A673 (cell line): ENCODE results near the gene IL17A. TPM values are rescaled to one million over a fixed set of nuclear protein-coding genes. Genes with fewer than 3 reads are reported as not detected.
"Not testable (repeated sequence)": the region's sequence is repeated elsewhere in the genome, so short reads cannot be mapped to it uniquely, and the experiment has no call there.

Source experiments
- BruUV-seq: library from RNA; stranded (reverse); fragments of 400-500 nt; replicated peaks from 2 replicates; lab custom pipeline; 2021; lab: Mats Ljungman, UMichigan
- CTCF ChIA-PET: fragments of 300-600 bp; sonication (Branson Sonifier 250); formaldehyde crosslinking; loops from one replicate; lab custom pipeline; 2022; ENCODE audit warnings: antibody characterized with exemption; lab: Charles Lee
- POLR2A ChIA-PET: fragments of 300-600 bp; sonication (Branson Sonifier 250); formaldehyde crosslinking; loops from one replicate; lab custom pipeline; 2022; ENCODE audit warnings: antibody characterized with exemption; ENCODE audit not compliant: low non-redundant PET; lab: Charles Lee
- DNase-seq: peaks from one replicate; pipeline ENCODE4 v3.0.0-alpha.2; 2015; ENCODE audit warnings: low spot score
- H3K27ac ChIP-seq: fragments of 200-600 bp; sonication (generic); 2 replicates; pipeline ENCODE4 v1.5.1; 2016; ENCODE audit warnings: mixed run types, low read depth, mild to moderate bottlenecking, mixed read lengths, antibody characterized with exemption, low read length; ENCODE audit not compliant: poor library complexity, severe bottlenecking
- H3K27me3 ChIP-seq: fragments of 200-600 bp; sonication (generic); replicated peaks from 2 replicates; pipeline ENCODE4 v1.6.1; 2017; ENCODE audit warnings: mixed run types, low read depth, mild to moderate bottlenecking, mixed read lengths, antibody characterized with exemption, low read length; ENCODE audit not compliant: insufficient read depth, poor library complexity
- H3K36me3 ChIP-seq: fragments of 200-600 bp; sonication (generic); 2 replicates; pipeline ENCODE4 v1.6.1; 2016; ENCODE audit warnings: mixed run types, mild to moderate bottlenecking, mixed read lengths, antibody characterized with exemption, low read length; ENCODE audit not compliant: insufficient read depth, poor library complexity, severe bottlenecking
- H3K4me1 ChIP-seq: fragments of 200-600 bp; sonication (generic); 2 replicates; pipeline ENCODE4 v1.6.1; 2017; ENCODE audit warnings: mixed run types, mild to moderate bottlenecking, mixed read lengths, antibody characterized with exemption, low read length; ENCODE audit not compliant: insufficient read depth, poor library complexity, severe bottlenecking
- H3K4me3 ChIP-seq: fragments of 200-600 bp; sonication (generic); 2 replicates; pipeline ENCODE4 v1.5.1; 2016; ENCODE audit warnings: low read depth, mixed run types, mild to moderate bottlenecking, mixed read lengths, low read length; ENCODE audit not compliant: poor library complexity, severe bottlenecking
- H3K9me3 ChIP-seq: fragments of 200-600 bp; sonication (generic); 2 replicates; pipeline ENCODE4 v1.6.1; 2016; ENCODE audit warnings: mixed run types, low read depth, mild to moderate bottlenecking, mixed read lengths, antibody characterized with exemption, low read length; ENCODE audit not compliant: poor library complexity, severe bottlenecking
- EZH2 ChIP-seq: fragments of 200-600 bp; sonication (generic); IDR thresholded peaks from 2 replicates; pipeline ENCODE4 v1.6.1; 2017; ENCODE audit warnings: borderline replicate concordance, low read depth, mild to moderate bottlenecking, mixed read lengths, antibody characterized with exemption, low read length; ENCODE audit not compliant: poor library complexity, severe bottlenecking
- intact Hi-C: fragments of 100-400 bp; cut with micrococcal nuclease; formaldehyde crosslinking; loops from one replicate; pipeline ENCODE4 v1.10.0; 2022; ENCODE audit not compliant: unreplicated experiment
- total RNA-seq: library from RNA; stranded (reverse); gene quantifications from 2 replicates; pipeline ENCODE4 v1.2.3, GENCODE V29; 2021
- TF ChIP-seq, protein P1 (sequence below): fragments of 300-800, 200-600 bp; sonication (generic); conservative IDR thresholded peaks from 2 replicates; pipeline ENCODE4 v1.5.1; 2017; ENCODE audit warnings: low read depth, mild to moderate bottlenecking, antibody characterized with exemption, low read length, moderate library complexity, mixed read lengths

Gene IL17A
- total RNA-seq, 1 experiment from 2014 or later, result not detected

DNA sequence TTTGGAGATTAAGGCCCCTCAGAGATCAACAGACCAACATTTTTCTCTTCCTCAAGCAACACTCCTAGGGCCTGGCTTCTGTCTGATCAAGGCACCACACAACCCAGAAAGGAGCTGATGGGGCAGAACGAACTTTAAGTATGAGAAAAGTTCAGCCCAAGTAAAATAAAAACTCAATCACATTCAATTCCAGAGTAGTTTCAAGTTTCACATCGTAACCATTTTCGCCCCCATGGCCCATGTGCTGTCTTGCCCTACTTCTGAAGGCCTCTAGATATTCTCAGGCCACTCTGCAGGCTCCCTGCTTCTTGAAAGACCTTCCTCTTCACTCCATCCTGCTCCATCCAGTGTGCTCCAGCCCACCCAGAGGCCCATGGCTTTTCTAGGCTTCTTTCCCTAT, 4.2 kb downstream of the IL17A start:
- Histone ChIP-seq H3K36me3 (no peaks in the 10 kb centered on the region), H3K27ac (no peak overlapping the region), H3K4me1 (no peaks in the 10 kb centered on the region), H3K9me3 (no peaks in the 10 kb centered on the region), H3K4me3 (no peak overlapping the region), H3K27me3 (no peaks in the 10 kb centered on the region)
- intact Hi-C loops, result no loop called here
- no peak for TF ChIP-seq EZH2
- TF ChIP-seq, protein P1, sequence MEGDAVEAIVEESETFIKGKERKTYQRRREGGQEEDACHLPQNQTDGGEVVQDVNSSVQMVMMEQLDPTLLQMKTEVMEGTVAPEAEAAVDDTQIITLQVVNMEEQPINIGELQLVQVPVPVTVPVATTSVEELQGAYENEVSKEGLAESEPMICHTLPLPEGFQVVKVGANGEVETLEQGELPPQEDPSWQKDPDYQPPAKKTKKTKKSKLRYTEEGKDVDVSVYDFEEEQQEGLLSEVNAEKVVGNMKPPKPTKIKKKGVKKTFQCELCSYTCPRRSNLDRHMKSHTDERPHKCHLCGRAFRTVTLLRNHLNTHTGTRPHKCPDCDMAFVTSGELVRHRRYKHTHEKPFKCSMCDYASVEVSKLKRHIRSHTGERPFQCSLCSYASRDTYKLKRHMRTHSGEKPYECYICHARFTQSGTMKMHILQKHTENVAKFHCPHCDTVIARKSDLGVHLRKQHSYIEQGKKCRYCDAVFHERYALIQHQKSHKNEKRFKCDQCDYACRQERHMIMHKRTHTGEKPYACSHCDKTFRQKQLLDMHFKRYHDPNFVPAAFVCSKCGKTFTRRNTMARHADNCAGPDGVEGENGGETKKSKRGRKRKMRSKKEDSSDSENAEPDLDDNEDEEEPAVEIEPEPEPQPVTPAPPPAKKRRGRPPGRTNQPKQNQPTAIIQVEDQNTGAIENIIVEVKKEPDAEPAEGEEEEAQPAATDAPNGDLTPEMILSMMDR, result no peak
- ChIA-PET CTCF (no interaction called here), POLR2A (no interaction called here)
- BruUV-seq, result no TSS peak
- DNase-seq, result no peak

DNA sequence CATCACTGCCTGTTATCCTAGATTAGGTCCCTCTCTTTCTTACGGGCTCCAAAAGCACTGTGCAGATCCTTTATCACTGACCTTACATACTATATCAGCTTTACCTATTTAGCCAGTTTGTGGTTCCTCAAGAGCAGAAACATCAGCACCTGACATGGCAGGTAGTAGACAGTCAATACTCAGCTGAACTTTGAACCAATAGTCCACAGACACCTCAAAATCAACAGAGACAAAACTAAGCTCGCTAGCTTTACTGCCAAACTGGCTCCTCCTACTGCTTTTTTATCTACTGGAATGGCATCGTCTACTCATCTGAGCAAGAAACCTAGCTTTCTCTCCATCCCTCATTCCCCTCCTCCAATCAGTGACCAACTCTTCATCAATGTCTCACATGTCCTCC, 5.6 kb downstream of the IL17A start:
- TF ChIP-seq, protein P1, result no peak
- TF ChIP-seq EZH2, result no peak
- ChIA-PET CTCF (no interaction called here), POLR2A (no interaction called here)
- no TSS peak for BruUV-seq
- DNase-seq, result no peak
- intact Hi-C loops, result no loop called here
- no peaks in the 10 kb centered on the region for H3K4me1 ChIP-seq
- H3K27me3 ChIP-seq, result no peaks in the 10 kb centered on the region
- no peak overlapping the region for H3K4me3 ChIP-seq
- H3K9me3 ChIP-seq, result no peaks in the 10 kb centered on the region
- H3K27ac ChIP-seq, result no peak overlapping the region
- H3K36me3 ChIP-seq, result no peaks in the 10 kb centered on the region

DNA sequence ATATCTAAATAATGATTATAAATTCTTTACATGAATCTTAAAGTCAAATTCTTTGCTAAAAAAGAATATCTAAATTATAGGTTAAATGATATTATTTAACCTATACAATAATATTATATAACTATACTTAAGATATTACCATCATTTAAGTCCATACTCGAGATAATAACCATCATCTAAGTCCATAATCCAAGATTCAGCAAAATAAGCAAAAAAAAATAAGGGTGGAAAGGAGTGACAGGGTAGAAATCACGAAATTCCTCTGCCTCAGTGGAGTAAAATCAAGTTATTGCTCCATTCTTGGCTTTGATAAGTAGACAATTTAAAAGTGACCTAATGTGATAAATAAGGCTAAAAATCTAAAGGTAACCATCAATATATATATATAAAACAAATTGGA, 9.7 kb downstream of the IL17A start:
- no TSS peak for BruUV-seq
- H3K4me1 ChIP-seq, result no peaks in the 10 kb centered on the region
- TF ChIP-seq EZH2, result no peak
- TF ChIP-seq, protein P1, result no peak
- no peaks in the 10 kb centered on the region for H3K27me3 ChIP-seq
- ChIA-PET CTCF (no interaction called here), POLR2A (no interaction called here)
- no peaks in the 10 kb centered on the region for H3K9me3 ChIP-seq
- H3K4me3 ChIP-seq, result no peak overlapping the region
- DNase-seq, result no peak
- intact Hi-C loops, result no loop called here
- H3K27ac ChIP-seq, result no peak overlapping the region
- H3K36me3 ChIP-seq, result no peaks in the 10 kb centered on the region

DNA sequence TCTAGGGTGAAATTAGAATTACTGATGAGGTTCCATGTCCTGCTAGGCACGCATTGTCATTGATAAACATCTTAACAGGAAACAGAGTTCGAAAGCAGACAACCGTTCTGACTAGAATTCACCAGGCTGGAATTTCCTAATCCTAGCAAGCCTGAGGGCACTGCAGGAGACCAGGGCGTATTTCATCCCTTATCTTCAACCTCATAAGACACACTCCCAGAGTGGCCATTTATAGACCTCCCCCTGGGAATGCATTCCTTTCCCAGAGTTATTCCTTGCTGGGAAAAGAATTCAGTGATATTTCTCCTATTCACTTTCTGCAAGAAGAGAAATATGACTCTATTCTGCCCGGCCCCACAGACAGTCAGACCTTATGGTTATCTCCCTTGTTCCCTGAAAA, 13.9 kb downstream of the IL17A start:
- peak; percentile 15 for DNase-seq
- H3K9me3 ChIP-seq, intact Hi-C loops, H3K27ac ChIP-seq, H3K36me3 ChIP-seq, H3K27me3 ChIP-seq, H3K4me3 ChIP-seq, H3K4me1 ChIP-seq, POLR2A ChIA-PET, CTCF ChIA-PET, BruUV-seq: not testable (repeated sequence)
